GM12878 (cell line): ENCODE data around the gene FDXR. TPM values are rescaled to one million over a fixed set of nuclear protein-coding genes. Genes with fewer than 3 reads are reported as not detected.

Experiments used
- ATAC-seq: fragments of 200-7000 bp; cut with Tn5 transposase; 3 replicates; pipeline ENCODE4 v1.9.1; 2020; ENCODE audit warnings: mild to moderate bottlenecking, moderate library complexity
- BruUV-seq: library from RNA; stranded (reverse); fragments of 400-500 nt; replicated peaks from 2 replicates; lab custom pipeline; 2021; lab: Mats Ljungman, UMichigan
- CTCF ChIA-PET: fragments of 300-600 bp; sonication (Branson Sonifier 250); formaldehyde crosslinking; extraction: SDS; loops from one replicate; lab custom pipeline; 2021; ENCODE audit warnings: inconsistent platforms; lab: Yijun Ruan, JAX
- POLR2A ChIA-PET: fragments of 350-600 bp; formaldehyde crosslinking; extraction: SDS; loops from one replicate; lab custom pipeline; 2021; ENCODE audit warnings: inconsistent platforms; lab: Charles Lee
- RAD21 ChIA-PET: fragments of 300-600 bp; sonication (Branson Sonifier 250); formaldehyde crosslinking; loops from one replicate; lab custom pipeline; 2023; ENCODE audit warnings: antibody characterized with exemption; ENCODE audit not compliant: unreplicated experiment; lab: Charles Lee
- SMC1A ChIA-PET: fragments of 300-600 bp; sonication (Branson Sonifier 250); formaldehyde crosslinking; loops from one replicate; lab custom pipeline; 2023; ENCODE audit not compliant: unreplicated experiment, uncharacterized antibody; lab: Charles Lee
- DNase-seq: peaks from one replicate; pipeline ENCODE4 v3.0.0-alpha.2; 2011; ENCODE audit warnings: low read depth, low spot score
- FAIRE-seq: peaks from 3 replicates; lab custom pipeline; 2011; peaks lifted over from hg19 to GRCh38; lab: Jason Lieb, UNC
- H2AFZ ChIP-seq: 2 replicates; pipeline ENCODE4 v1.6.0; 2011; ENCODE audit warnings: low read depth, low read length, control low read depth; ENCODE audit not compliant: control insufficient read depth
- H3K27ac ChIP-seq: 2 replicates; pipeline ENCODE4 v1.5.1; 2011; ENCODE audit warnings: control low read depth; ENCODE audit not compliant: control insufficient read depth, insufficient read depth
- H3K27me3 ChIP-seq, 2 experiments: replicated peaks in 1 of 2; 2 replicates each; pipeline versions ENCODE4 v1.6.0 to v1.6.1; 2011; ENCODE audit warnings: low read length in 1 of 2; ENCODE audit not compliant: control insufficient read depth in 2 of 2, insufficient read depth in 2 of 2
- H3K36me3 ChIP-seq, 2 experiments: 2 replicates each; pipeline ENCODE4 v1.5.1; 2011; ENCODE audit warnings: low read length in 1 of 2; ENCODE audit not compliant: control insufficient read depth in 2 of 2, insufficient read depth in 2 of 2
- H3K4me1 ChIP-seq: 2 replicates; pipeline ENCODE4 v1.6.1; 2011; ENCODE audit warnings: mild to moderate bottlenecking, low read length, moderate library complexity, mixed read lengths; ENCODE audit not compliant: control insufficient read depth, insufficient read depth
- H3K4me2 ChIP-seq: 2 replicates; pipeline ENCODE4 v1.6.0; 2011; ENCODE audit warnings: control low read depth; ENCODE audit not compliant: control insufficient read depth, insufficient read depth
- H3K4me3 ChIP-seq: fragments of 200-600 bp; sonication (generic); 2 replicates; pipeline ENCODE4 v1.5.1; 2016
- H3K79me2 ChIP-seq: 2 replicates; pipeline ENCODE4 v1.6.0; 2011; ENCODE audit warnings: low read length; ENCODE audit not compliant: control insufficient read depth, insufficient read depth
- H3K9ac ChIP-seq: 2 replicates; pipeline ENCODE4 v1.8.0; 2011; ENCODE audit warnings: low read length, control low read depth, mixed read lengths; ENCODE audit not compliant: control insufficient read depth, insufficient read depth
- H3K9me3 ChIP-seq: replicated peaks from 3 replicates; pipeline ENCODE4 v1.5.1; 2011; ENCODE audit warnings: mild to moderate bottlenecking, low read length; ENCODE audit not compliant: control insufficient read depth, insufficient read depth
- H4K20me1 ChIP-seq: 2 replicates; pipeline ENCODE4 v1.6.0; 2011; ENCODE audit not compliant: control insufficient read depth, insufficient read depth
- EGR1 ChIP-seq, 2 experiments: IDR thresholded peaks; 1 replicate in 1 of 2; 2 replicates in 1 of 2; pipeline ENCODE4 v1.6.1; 2011 to 2012; ENCODE audit warnings: low read depth in 2 of 2, low read length in 2 of 2, borderline replicate concordance in 1 of 2, mild to moderate bottlenecking in 1 of 2, moderate library complexity in 1 of 2
- SIX5 ChIP-seq: IDR thresholded peaks from 2 replicates; pipeline ENCODE4 v1.6.1; 2011; ENCODE audit warnings: mild to moderate bottlenecking, low read depth, low read length, moderate library complexity; ENCODE audit not compliant: severe bottlenecking
- ZNF207 ChIP-seq: fragments of 450-650 bp; IDR thresholded peaks from 2 replicates; pipeline ENCODE4 v1.6.1; 2014; ENCODE audit warnings: antibody characterized with exemption, mild to moderate bottlenecking, borderline replicate concordance
- WGBS: methylation state at CpG from one replicate; pipeline ENCODE4 v1.1.6; 2016; ENCODE audit warnings: low lambda C conversion rate; ENCODE audit not compliant: insufficient replicate concordance, insufficient coverage; ENCODE audit errors: missing lambda C conversion rate; 5-methylcytosine and 5-hydroxymethylcytosine counted together
- in situ Hi-C: fragments of 300-500 bp; cut with MboI; formaldehyde crosslinking; loops from 9 replicates; pipeline ENCODE4 v1.14.3; 2018; ENCODE audit warnings: mixed read lengths
- intact Hi-C: fragments of 100-400 bp; cut with micrococcal nuclease; formaldehyde crosslinking; loops from one replicate; pipeline ENCODE4 v1.14.2; 2022; ENCODE audit not compliant: unreplicated experiment
- polyA plus RNA-seq, 11 experiments: library from polyadenylated mRNA; depleted of rRNA in 4 of 11; unstranded in 6 of 11; stranded (reverse) in 5 of 11; fragments of >200 nt; fragmentation: Nextera tagmentation in 4 of 11; fragmentation: Illumina TruSeq in 1 of 11; extraction: Ambion mirVana in 4 of 11; extraction: Trizol in 1 of 11; gene quantifications; 1 replicate in 1 of 11; 2 replicates in 10 of 11; pipeline versions ENCODE4 v1.2.1 to v1.2.3, GENCODE V29; 2011 to 2016; ENCODE audit warnings: inconsistent platforms in 2 of 11, missing spikeins in 2 of 11, low read depth in 1 of 11
- total RNA-seq, 4 experiments: library from RNA; depleted of rRNA in 3 of 4; stranded (reverse); fragments of >200 nt in 3 of 4; fragmentation: Illumina TruSeq in 1 of 4; extraction: Trizol in 1 of 4; gene quantifications; 2 replicates each; pipeline versions ENCODE4 v1.2.1 to v1.2.3, GENCODE V29; 2013 to 2021

Gene FDXR
- total and polyA plus RNA-seq, 10 of the 15 experiments (the other 5 are each of a cell fraction or from before 2014, with no cell fraction given): 0.85 to 162 (median 48.2) TPM

DNA sequence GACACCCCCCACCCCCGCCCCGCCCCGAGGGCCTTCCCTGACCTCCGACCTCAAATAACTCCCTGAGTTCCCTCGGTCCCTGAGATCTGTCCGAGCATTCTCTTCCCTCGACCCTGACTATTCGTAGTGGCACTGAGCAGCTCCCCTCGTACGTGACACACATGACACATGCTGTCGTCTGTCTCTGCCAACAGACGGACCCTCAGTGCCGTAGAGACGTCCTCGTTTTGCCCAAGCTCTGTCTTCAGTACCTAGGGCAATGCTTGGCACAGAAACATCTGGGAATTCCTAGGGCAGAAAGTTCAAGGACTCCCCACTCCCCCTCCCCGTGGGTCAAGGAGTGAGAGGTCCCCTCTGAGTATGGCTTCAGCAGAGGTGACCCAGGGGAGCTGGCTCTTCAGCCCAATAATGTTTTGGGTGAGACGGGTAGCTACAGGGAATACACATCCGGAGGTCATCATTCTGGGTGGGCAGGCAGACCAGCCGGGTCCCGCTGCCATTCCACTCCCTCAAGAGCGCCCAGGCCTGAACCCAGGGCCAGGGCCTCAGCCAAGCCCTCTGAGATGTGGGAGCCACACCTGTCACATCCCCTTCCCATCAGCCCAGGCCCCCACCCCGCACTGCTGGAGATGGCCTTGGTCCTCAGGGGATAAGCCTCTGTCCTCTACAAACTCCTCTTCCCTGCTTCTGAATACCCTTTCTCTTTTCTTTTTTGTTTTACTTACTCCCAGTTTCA, 21.3 kb upstream of the FDXR start (continued):
- TF ChIP-seq ZNF207 (no peak), EGR1 (IDR thresholded peaks at IDR 0.05; ENCODE audit: borderline replicate concordance in 1 of 2, low read depth in 2 of 2, low read length in 2 of 2) (no peak)

DNA sequence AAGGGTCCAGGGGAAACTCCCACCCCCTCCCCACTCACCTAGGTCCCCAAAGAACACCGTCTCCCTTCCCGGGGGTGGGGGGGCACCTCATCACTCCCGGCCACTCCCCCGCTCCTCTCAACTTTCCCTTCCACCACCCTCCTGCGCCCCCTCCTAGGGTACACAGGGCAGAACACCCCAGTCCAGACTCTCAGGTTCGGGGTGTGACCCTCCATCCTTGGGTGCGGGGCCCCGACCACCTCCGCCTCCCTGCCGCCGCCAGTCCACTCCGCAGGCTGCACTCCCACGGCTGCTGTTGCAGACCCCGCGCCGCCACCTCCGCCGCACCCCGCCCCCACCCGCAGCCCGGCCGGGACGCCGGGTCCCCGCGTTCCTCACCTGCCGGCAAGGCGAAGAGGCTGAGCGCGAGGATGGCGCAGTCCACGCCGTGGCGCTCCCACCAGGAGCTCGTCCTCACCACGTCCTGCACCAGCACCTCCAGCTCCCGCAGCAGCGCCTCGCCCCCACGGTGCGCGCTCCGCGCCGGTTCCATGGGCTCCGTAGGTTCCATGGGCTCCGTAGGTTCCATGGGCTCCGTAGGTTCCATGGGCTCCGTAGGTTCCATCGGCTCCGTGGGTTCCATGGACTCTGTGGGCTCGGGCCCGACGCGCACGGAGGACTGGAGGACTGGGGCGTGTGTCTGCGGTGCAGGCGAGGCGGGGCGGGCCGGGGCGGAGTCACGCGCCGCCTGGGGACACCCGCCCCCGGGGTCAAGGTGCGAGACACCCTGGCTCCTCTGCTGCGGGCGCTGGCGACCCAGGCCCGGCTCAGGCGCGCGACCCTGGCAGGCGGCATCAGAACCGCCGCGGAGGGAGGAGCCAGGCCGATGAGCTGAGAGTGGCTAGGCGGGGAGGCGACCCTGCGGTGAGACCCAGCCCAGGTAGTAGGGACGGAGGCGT, 20.4 kb upstream of the FDXR start, which contains the start of gene FADS6:
Gene FADS6 (minus strand): TSS at position 660 of the 938 bp plus-strand sequence. CDS start 38 bp downstream, at position 622.
- ATAC-seq: no peak
- no peak within 1 kb of the TSS for H2AFZ ChIP-seq
- ChIA-PET POLR2A (no interaction called here), SMC1A (no interaction called here), CTCF (interaction anchor here (1.5 kb wide), 1 partner anchor 67 kb away, joined by 3 read pairs; no protein-coding TSS in a partner anchor), RAD21 (no interaction called here)
- no peak for FAIRE-seq
- H3K9ac ChIP-seq: no peak within 1 kb of the TSS
- in situ Hi-C loops (no loop called here), intact Hi-C loops (no loop called here)
- no peak within 1 kb of the TSS for H3K4me2 ChIP-seq
- H3K4me1 ChIP-seq: no peaks in the 10 kb centered on the region
- no peak for DNase-seq
- no peak within 1 kb of the TSS for H3K27ac ChIP-seq
- 28% methylated on average over 59 of the region's 86 CpGs for WGBS
- no peak for TF ChIP-seq SIX5
- no TSS peak for BruUV-seq
- H3K9me3 ChIP-seq: no peaks in the 10 kb centered on the region
- peaks cover 4 to 9% of the 10 kb centered on the region in 2 experiments for H3K27me3 ChIP-seq
- no peaks in the 10 kb centered on the region for H4K20me1 ChIP-seq
- no peaks in the 10 kb centered on the region for H3K36me3 ChIP-seq
- H3K79me2 ChIP-seq: no peaks in the 10 kb centered on the region
- no peak within 1 kb of the TSS for H3K4me3 ChIP-seq
